Stomach (tissue), 4 donors: ENCODE data around the gene PPP1R13B.
"Not testable (repeated sequence)": the region's sequence is repeated elsewhere in the genome, so short reads cannot be mapped to it uniquely, and the experiment has no call there.

Experiments used
- POLR2A ChIP-seq, 4 donors: fragments of 450-650 bp; IDR thresholded peaks; one replicate each; pipeline ENCODE4 v1.6.1; 2016; ENCODE audit warnings: antibody characterized with exemption in 4 of 4, control low read depth in 2 of 4, mild to moderate bottlenecking in 1 of 4, moderate library complexity in 1 of 4
- TF ChIP-seq, protein P1 (sequence below), 7 experiments: fragments of 450-650 bp in 4 of 7; fragments of 200-600 bp in 3 of 7; sonication (generic) in 3 of 7; IDR thresholded peaks; one replicate each; pipeline ENCODE4 v1.5.1; 2016 to 2019; ENCODE audit warnings: antibody characterized with exemption in 7 of 7, control low read depth in 2 of 7, mild to moderate bottlenecking in 1 of 7

DNA sequence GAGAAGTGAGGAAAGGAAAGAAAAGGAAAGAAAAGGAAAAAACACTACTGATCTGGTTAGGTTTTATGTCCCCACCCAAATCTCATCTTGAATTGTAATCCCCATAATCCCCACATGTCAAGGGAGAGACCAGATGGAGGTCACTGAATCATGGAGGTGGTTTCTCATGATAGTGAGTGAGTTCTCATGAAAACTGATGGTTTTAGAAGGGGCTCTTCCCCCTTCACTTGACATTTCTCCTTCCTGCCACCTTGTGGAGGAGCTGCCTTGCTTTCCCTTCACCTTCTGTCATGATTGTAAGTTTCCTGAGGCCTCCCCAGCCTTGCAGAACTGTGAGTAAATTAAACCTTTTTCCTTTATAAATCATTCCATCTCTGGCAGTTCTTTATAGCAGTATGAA lies 54.2 kb downstream of the PPP1R13B start:
- not testable (repeated sequence) for TF ChIP-seq POLR2A (IDR thresholded peaks at IDR 0.05)
- TF ChIP-seq, protein P1, sequence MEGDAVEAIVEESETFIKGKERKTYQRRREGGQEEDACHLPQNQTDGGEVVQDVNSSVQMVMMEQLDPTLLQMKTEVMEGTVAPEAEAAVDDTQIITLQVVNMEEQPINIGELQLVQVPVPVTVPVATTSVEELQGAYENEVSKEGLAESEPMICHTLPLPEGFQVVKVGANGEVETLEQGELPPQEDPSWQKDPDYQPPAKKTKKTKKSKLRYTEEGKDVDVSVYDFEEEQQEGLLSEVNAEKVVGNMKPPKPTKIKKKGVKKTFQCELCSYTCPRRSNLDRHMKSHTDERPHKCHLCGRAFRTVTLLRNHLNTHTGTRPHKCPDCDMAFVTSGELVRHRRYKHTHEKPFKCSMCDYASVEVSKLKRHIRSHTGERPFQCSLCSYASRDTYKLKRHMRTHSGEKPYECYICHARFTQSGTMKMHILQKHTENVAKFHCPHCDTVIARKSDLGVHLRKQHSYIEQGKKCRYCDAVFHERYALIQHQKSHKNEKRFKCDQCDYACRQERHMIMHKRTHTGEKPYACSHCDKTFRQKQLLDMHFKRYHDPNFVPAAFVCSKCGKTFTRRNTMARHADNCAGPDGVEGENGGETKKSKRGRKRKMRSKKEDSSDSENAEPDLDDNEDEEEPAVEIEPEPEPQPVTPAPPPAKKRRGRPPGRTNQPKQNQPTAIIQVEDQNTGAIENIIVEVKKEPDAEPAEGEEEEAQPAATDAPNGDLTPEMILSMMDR (IDR thresholded peaks at IDR 0.05), result not testable (repeated sequence)
